Ascending aorta (tissue), 2 donors: ENCODE results near the gene COL9A1. TPM values are rescaled to one million over a fixed set of nuclear protein-coding genes. Genes with fewer than 3 reads are reported as not detected.

ENCODE experiments used
- DNase-seq, 2 donors: peaks; one replicate each; pipeline ENCODE4 v3.0.0-alpha.2; 2019; ENCODE audit warnings: low spot score in 2 of 2
- H3K27ac ChIP-seq, 2 donors: fragments of 200-600 bp; sonication (generic); one replicate each; pipeline ENCODE4 v1.5.1; 2016 to 2017; ENCODE audit warnings: mild to moderate bottlenecking in 1 of 2
- H3K27me3 ChIP-seq: fragments of 200-600 bp; sonication (generic); one replicate; pipeline ENCODE4 v1.5.1; 2017
- H3K36me3 ChIP-seq, 2 donors: fragments of 200-600 bp; sonication (generic); one replicate each; pipeline ENCODE4 v1.5.1; 2016
- H3K4me1 ChIP-seq, 2 donors: fragments of 200-600 bp; sonication (generic); one replicate each; pipeline ENCODE4 v1.5.1; 2016 to 2017; ENCODE audit warnings: mild to moderate bottlenecking in 1 of 2
- H3K4me3 ChIP-seq, 2 donors: fragments of 200-600 bp; sonication (generic); one replicate each; pipeline ENCODE4 v1.5.1; 2016 to 2017; ENCODE audit warnings: mild to moderate bottlenecking in 1 of 2
- H3K9me3 ChIP-seq, 2 donors: fragments of 200-600 bp; sonication (generic); one replicate each; pipeline ENCODE4 v1.5.1; 2016
- CTCF ChIP-seq, 3 experiments: fragments of 200-600 bp in 2 of 3; fragments of 450-650 bp in 1 of 3; sonication (generic) in 2 of 3; IDR thresholded peaks; one replicate each; pipeline ENCODE4 v1.5.1; 2016 to 2019; ENCODE audit warnings: antibody characterized with exemption in 3 of 3, mild to moderate bottlenecking in 1 of 3, moderate library complexity in 1 of 3
- intact Hi-C: fragments of 100-400 bp; cut with DNase I; formaldehyde crosslinking; loops from one replicate; pipeline ENCODE4 v1.15.1; 2023
- total RNA-seq: library from RNA; depleted of rRNA; stranded (reverse); fragments of >200 nt; gene quantifications from one replicate; pipeline ENCODE4 v1.1.0, GENCODE V29; 2016

Gene COL9A1
- total RNA-seq, 1 donor from 2014 or later, result 0.21 TPM

- intact Hi-C loops, result no loop called here
- no peak overlapping the region for H3K27ac ChIP-seq
- H3K36me3 ChIP-seq, result no peaks in the 10 kb centered on the region
Observed at GRCh38 chr6:70215460-70216108, 87.3 kb downstream of the COL9A1 start.

GRCh38 chr6:70210462-70210861, 92.4 kb downstream of the COL9A1 start:
- no peaks in the 10 kb centered on the region for H3K36me3 ChIP-seq
- no peak for TF ChIP-seq CTCF (IDR thresholded peaks at IDR 0.05)
- H3K4me3 ChIP-seq, result no peak overlapping the region
- no peaks in the 10 kb centered on the region for H3K4me1 ChIP-seq
- H3K9me3 ChIP-seq, result no peaks in the 10 kb centered on the region
- DNase-seq, result no peak
- H3K27me3 ChIP-seq, result no peaks in the 10 kb centered on the region
- H3K27ac ChIP-seq, result no peak overlapping the region
- intact Hi-C loops, result no loop called here

More at GRCh38 chr6:70215460-70216108, 87.3 kb downstream of the COL9A1 start:
- H3K27me3 ChIP-seq, result no peaks in the 10 kb centered on the region
- DNase-seq, result no peak
- H3K9me3 ChIP-seq, result no peaks in the 10 kb centered on the region
- TF ChIP-seq CTCF (IDR thresholded peaks at IDR 0.05), result no peak
- no peak overlapping the region for H3K4me3 ChIP-seq
- H3K4me1 ChIP-seq, result no peaks in the 10 kb centered on the region

- Histone ChIP-seq H3K36me3 (no peaks in the 10 kb centered on the region), H3K27ac (no peak overlapping the region), H3K4me3 (no peak overlapping the region), H3K9me3 (no peaks in the 10 kb centered on the region), H3K27me3 (no peaks in the 10 kb centered on the region), H3K4me1 (no peaks in the 10 kb centered on the region)
- intact Hi-C loops, result no loop called here
- no peak for TF ChIP-seq CTCF (IDR thresholded peaks at IDR 0.05)
- DNase-seq, result no peak
Observed at GRCh38 chr6:70208235-70208790, 94.6 kb downstream of the COL9A1 start.

GRCh38 chr6:70198785-70199184, 104.1 kb downstream of the COL9A1 start:
- no peak for TF ChIP-seq CTCF (IDR thresholded peaks at IDR 0.05)
- Histone ChIP-seq H3K36me3 (no peaks in the 10 kb centered on the region), H3K27ac (no peak overlapping the region), H3K4me3 (no peak overlapping the region), H3K9me3 (no peaks in the 10 kb centered on the region), H3K4me1 (no peaks in the 10 kb centered on the region), H3K27me3 (no peaks in the 10 kb centered on the region)
- intact Hi-C loops, result no loop called here
- no peak for DNase-seq

GRCh38 chr6:70196531-70196930, 106.4 kb downstream of the COL9A1 start:
- no peaks in the 10 kb centered on the region for H3K9me3 ChIP-seq
- no peaks in the 10 kb centered on the region for H3K36me3 ChIP-seq
- DNase-seq, result no peak
- H3K4me1 ChIP-seq, result no peaks in the 10 kb centered on the region
- no peak for TF ChIP-seq CTCF (IDR thresholded peaks at IDR 0.05)
- no peak overlapping the region for H3K27ac ChIP-seq
- H3K27me3 ChIP-seq, result no peaks in the 10 kb centered on the region
- intact Hi-C loops, result no loop called here
- H3K4me3 ChIP-seq, result no peak overlapping the region
